ENCODE results near the gene PTEN.

The PTEN gene

GRCh38 chr10:87886635-87887034 is 23.2 kb downstream of the PTEN start:
- Histone ChIP-seq H3K4me2 (no peak overlapping the region), H3K4me1 (ENCODE audit: low read depth, poor library complexity, severe bottlenecking) (peaks cover 26% of the 10 kb centered on the region), H3K27ac (no peak overlapping the region), H3K4me3 (IDR thresholded peaks at IDR 0.05; ENCODE audit: insufficient read depth, low read depth, low read length) (no peak overlapping the region), H3K27me3 (ENCODE audit: insufficient read depth, low read depth) (no peaks in the 10 kb centered on the region), H4K20me1 (ENCODE audit: insufficient read depth) (peaks cover 37% of the 10 kb centered on the region), H3K36me3 (ENCODE audit: insufficient read depth) (peaks cover 6% of the 10 kb centered on the region; the same call in 1 of the 2 replicates), H3K79me2 (ENCODE audit: insufficient read depth, low read depth) (peaks cover 100% of the 10 kb centered on the region), H3K9ac (no peak overlapping the region), H2AFZ (ENCODE audit: low read depth) (no peak overlapping the region)
- no peak for TF ChIP-seq CTCF (conservative IDR thresholded peaks at IDR 0.05; ENCODE audit: low read depth, low read length)

GRCh38 chr10:87887146-87887545 is 23.7 kb downstream of the PTEN start:
- no peak overlapping the region for H3K27ac ChIP-seq
- H3K4me1 ChIP-seq (ENCODE audit: low read depth, poor library complexity, severe bottlenecking): peaks cover 21% of the 10 kb centered on the region
- H3K4me3 ChIP-seq (IDR thresholded peaks at IDR 0.05; ENCODE audit: insufficient read depth, low read depth, low read length): no peak overlapping the region
- peaks cover 6% of the 10 kb centered on the region; the same call in 1 of the 2 replicates for H3K36me3 ChIP-seq (ENCODE audit: insufficient read depth)
- no peak overlapping the region for H3K9ac ChIP-seq
- TF ChIP-seq CTCF (conservative IDR thresholded peaks at IDR 0.05; ENCODE audit: low read depth, low read length): no peak
- no peak overlapping the region for H2AFZ ChIP-seq (ENCODE audit: low read depth)
- no peak overlapping the region for H3K4me2 ChIP-seq
- H3K79me2 ChIP-seq (ENCODE audit: insufficient read depth, low read depth): peaks cover 100% of the 10 kb centered on the region
- H4K20me1 ChIP-seq (ENCODE audit: insufficient read depth): peaks cover 37% of the 10 kb centered on the region
- H3K27me3 ChIP-seq (ENCODE audit: insufficient read depth, low read depth): no peaks in the 10 kb centered on the region

- Histone ChIP-seq H3K4me3 (IDR thresholded peaks at IDR 0.05; ENCODE audit: insufficient read depth, low read depth, low read length) (no peak overlapping the region), H2AFZ (ENCODE audit: low read depth) (no peak overlapping the region), H3K4me2 (no peak overlapping the region), H4K20me1 (ENCODE audit: insufficient read depth) (peaks cover 40% of the 10 kb centered on the region), H3K9ac (no peak overlapping the region), H3K27ac (no peak overlapping the region), H3K27me3 (ENCODE audit: insufficient read depth, low read depth) (no peaks in the 10 kb centered on the region), H3K36me3 (ENCODE audit: insufficient read depth) (peaks cover 6% of the 10 kb centered on the region; the same call in 1 of the 2 replicates), H3K79me2 (ENCODE audit: insufficient read depth, low read depth) (peaks cover 100% of the 10 kb centered on the region), H3K4me1 (ENCODE audit: low read depth, poor library complexity, severe bottlenecking) (peaks cover 15% of the 10 kb centered on the region)
- TF ChIP-seq CTCF (conservative IDR thresholded peaks at IDR 0.05; ENCODE audit: low read depth, low read length): no peak
These were observed 24.3 kb downstream of the PTEN start for GRCh38 chr10:87887548-87888289.

GRCh38 chr10:87895430-87895829 is 32.0 kb downstream of the PTEN start:
- no peak overlapping the region for H3K4me3 ChIP-seq (IDR thresholded peaks at IDR 0.05; ENCODE audit: insufficient read depth, low read depth, low read length)
- no peak overlapping the region for H3K4me2 ChIP-seq
- peaks cover 100% of the 10 kb centered on the region for H3K79me2 ChIP-seq (ENCODE audit: insufficient read depth, low read depth)
- peaks cover 48% of the 10 kb centered on the region for H4K20me1 ChIP-seq (ENCODE audit: insufficient read depth)
- no peak overlapping the region for H3K9ac ChIP-seq
- 0 out of 2 replicates have a peak, but pooled peaks cover 6% of the 10 kb centered on the region for H3K36me3 ChIP-seq (ENCODE audit: insufficient read depth)
- no peak for TF ChIP-seq CTCF (conservative IDR thresholded peaks at IDR 0.05; ENCODE audit: low read depth, low read length)
- H2AFZ ChIP-seq (ENCODE audit: low read depth): no peak overlapping the region
- no peak overlapping the region for H3K27ac ChIP-seq
- no peaks in the 10 kb centered on the region for H3K27me3 ChIP-seq (ENCODE audit: insufficient read depth, low read depth)
- H3K4me1 ChIP-seq (ENCODE audit: low read depth, poor library complexity, severe bottlenecking): peaks cover 21% of the 10 kb centered on the region

All from KMS-11 (cell line).